ENCODE data around the gene C3orf20.
"Not testable (repeated sequence)": the region's sequence is repeated elsewhere in the genome, so short reads cannot be mapped to it uniquely, and the experiment has no call there.

The C3orf20 gene

DNA sequence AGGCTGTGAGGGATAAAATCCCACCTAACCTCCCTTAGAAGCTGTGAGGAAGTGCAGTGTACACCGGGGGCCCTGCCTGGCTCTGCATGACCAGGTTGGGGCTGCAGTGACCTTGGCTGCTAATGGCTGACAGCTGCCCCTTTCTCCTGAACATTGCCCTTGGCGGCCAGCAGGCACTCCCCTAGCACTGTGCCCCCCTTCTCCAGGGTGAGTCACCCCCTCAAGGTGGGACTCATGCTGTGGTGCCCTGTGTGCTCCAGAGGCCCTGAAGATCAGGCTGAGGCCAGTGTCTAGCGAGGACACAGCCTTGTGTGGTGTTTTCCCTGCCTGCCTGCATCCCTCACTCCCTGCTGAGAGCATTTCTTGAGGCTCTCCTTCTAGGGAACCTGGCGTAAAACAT, 122.8 kb downstream of the C3orf20 start:
- DNase-seq (ENCODE audit: low read depth in 3 of 3), result no peak

DNA sequence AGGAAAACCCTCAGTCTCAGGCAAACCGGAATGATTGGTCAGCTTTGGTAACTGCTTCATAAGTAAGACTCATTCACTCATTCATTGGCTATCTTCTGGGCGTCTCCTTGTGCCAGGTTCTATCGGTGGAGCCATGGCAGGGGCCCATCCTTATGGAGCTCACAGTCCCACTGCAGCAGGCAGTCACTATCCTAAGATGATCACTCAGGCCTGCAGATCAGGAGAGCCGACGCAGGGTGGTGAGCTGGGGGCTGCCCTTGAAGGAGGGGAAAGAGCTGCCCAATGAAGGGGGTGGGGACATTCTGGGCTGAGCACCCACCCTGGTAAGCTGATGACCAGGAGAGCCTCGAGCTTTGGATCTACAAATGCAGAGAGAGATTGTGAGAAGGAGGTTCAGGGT, 123.3 kb downstream of the C3orf20 start:
- DNase-seq (ENCODE audit: low read depth in 3 of 3), result no peak

DNA sequence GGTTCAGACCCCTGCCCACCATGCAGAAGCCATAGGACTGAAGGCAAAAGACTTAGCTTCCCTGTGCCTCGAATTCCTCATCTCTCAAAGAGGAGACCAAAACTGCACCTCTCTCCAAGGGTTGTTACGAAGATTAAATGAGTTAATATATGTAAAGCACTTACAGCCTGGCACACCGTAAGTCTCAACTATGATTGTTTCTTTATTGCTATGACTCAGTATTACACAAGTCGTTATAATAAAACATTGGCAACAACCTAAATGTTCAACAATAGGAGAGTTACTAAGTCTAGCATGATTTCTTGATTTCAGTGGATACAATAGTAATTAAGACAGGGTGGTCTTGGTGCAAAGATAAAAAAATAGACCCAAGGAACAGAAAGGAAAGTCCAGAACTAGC, 124.2 kb downstream of the C3orf20 start:
- no peak for DNase-seq (ENCODE audit: low read depth in 3 of 3)

DNA sequence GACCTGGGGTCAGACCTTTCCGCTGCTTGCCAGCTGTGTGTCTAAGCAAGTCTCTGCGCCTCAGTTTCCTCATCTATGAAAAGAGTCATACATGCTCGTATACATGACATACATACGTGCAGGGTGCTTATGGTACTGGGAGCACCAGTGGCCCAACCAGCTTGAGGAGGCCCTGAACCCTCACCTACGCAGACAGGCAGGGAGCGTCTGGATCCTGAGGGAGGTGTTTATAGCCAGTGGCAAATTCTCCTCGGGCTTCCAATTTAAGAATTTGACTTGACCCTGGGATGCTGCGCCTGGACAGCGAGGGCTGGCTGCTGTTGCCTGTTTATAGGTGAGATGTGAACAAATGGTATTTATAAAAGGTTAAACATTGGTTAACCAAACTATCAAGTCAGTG, 126.1 kb downstream of the C3orf20 start:
- DNase-seq (ENCODE audit: low read depth in 3 of 3), result no peak

DNA sequence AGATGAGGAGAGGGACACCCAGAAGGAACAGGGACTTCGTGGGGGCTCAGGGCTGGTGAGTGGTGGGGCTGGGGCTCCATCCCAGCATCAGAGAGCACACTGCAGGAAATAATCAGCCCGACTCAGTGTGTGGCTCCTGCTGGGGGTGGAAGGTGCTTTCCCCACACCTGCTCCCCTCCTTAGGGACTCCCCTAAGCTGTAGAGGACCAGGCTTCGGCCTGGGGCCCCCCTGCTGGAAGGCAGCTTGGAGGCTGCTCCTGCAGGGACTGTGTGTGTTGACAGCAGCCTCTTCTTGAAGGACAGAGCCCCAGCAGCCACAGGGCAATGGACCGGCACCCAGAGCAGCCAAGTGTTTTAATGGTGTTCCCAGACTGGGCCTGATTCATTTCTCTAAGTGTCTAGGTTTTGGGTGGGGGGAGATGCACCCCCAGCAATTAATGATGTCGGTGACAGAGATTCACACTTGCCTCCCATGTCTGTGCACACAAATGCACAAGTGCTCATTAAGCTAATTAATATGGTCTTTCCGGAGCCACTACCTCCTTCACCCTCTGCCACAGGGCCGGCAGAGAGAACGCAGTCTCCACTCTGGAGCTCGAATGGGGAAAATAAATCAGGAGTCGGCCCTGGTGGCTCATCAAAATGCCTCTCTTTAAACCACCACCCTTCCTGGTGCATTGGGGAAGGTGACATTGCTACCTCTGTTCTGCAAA, 126.9 kb downstream of the C3orf20 start:
- no peak for DNase-seq (ENCODE audit: low read depth in 3 of 3)

DNA sequence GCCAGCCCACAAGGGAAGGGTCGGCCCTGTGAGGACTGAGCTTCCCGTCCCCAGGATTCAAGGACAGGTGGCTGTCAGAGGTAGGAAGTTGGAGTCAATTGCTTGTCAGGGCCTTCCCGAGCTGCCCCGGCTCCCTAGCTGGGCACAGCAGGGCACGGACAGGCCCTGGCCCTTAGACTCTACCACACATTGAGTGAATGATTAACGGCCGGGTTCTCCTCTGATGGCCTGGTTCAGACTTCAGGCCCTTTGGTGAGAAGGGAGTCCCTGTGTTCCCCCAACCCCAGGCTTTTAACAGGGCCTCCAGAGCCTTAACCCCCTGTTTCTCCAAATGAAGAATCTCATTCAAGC, 127.4 kb downstream of the C3orf20 start:
- no peak for DNase-seq (ENCODE audit: low read depth in 3 of 3)

DNA sequence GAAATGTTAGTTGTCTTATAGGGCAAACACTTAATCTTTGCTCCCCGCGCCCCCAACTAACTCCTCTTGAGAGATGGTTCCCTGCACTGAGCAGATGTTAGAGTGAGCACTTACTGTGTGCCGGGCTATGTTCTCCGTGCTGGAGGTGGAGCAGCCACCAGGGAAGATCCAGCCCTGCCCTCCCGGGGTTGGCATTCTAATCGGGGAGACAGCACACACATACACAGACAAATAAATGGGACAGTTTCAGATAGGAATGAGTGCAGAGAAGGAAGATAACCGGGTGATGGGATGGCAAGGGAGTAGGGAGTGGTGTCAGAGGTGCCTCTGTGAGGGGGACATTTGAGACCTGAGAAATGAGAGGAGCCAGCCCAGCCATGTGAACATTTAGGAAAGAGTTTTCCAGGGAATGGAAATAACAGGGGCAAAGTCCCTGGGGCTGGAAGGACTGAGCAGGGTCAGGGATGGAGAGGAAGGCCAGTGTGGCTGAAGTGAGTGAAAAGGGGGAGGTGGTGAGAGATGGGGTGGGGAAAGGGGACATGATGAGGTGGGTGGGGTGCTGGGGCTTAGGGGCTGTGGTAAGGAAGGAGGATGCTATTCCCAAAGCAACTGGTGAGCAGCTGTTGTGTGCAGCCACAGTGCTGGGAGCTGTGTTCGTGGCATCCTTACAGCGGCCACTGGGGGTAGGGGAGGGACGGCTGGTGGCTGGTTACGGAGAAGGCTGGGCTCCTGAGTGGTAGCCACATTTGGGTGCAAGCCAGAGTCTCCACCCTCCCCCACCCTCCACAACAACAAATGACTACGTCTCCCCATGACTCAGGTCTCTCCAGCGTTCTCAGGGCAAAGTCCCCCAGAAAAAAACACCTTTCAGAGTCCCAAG, 128.4 kb downstream of the C3orf20 start:
- DNase-seq (ENCODE audit: low read depth in 3 of 3), result no peak

DNA sequence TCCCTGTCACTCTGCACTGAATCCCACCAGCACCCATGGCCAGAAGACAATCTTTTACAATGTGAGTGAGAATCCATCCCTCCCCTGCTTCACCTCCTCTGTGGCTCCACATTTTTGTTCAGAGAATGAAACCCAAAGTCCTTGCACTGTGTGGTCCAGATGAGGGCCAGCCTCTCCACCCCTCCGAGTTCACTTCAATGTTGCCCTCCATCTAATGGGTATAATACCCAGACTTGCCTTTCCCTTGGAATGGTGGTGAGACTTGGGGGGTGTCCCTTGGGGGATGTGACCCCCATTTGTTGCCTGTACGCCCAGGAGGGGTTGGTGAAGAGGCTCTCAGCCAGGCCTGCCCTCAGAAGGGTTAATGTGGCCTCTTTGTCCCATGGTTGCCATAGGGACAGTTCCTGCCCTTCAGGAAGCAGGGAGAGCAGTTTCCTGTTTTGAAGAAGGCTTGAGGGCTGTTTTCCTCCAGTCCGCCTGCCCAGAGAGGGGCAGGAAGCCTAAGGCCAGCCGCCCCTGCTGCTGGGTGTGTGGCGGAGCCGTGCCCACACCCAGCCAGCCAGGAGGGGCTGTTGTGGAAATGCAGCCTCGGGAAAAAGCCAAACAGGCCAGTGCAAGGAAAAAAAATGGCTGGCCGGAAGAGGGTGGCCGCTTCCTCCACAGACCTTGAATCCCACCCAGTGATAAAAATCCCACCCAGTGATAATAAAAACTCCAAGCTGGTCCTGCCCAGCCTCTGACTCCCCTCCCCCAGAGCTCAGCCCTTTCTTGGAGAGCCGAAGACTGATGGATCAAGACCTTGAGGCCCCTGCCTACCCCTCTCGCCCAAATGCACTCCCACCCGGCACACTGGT, 129.3 kb downstream of the C3orf20 start:
- no peak for DNase-seq (ENCODE audit: low read depth in 3 of 3)

DNA sequence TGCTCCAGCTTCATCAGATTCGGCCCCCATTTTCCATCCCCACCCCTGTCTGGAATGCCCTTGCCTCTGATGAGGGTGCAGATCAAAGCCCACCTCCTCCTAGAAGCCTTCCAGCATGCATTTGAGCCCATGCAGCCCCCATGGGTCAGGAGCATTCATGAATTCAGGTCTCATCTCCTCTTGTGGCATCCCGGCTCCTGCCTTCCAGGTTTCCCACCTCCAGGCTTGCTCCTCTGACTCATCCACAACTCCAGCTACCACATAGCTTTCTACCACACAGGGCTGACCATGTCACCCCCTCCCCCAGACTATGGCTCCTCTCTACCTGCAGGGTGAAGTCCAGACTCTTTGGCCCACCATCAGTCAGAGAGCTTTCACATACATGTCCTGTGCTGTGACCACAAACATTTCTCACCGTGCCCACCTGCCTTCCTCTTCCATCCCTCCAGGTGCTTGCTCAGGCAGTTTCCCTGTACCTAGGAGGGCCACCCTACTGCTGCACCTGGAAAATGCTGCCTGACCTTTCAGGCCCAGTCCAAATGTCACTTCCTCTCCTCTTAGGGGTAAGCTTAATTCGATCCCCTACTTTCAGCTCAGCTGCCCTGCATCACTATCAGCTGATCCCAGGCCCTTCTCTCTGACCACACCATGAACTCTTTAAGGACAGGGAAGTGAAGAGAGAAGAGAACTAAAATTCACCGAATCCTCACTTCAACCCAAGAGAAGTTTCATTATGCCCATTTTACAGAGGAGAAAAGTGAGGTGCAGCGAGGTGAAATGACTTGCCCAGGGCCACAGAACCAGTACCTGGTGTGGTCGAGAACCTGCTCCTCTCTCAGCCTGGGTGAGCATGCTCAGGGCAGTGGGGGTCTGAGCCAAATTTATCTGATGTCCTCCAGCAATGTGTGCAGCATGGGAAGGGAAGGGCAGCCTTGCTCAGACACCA, 130.2 kb downstream of the C3orf20 start:
- no peak for DNase-seq (ENCODE audit: low read depth in 3 of 3)

DNA sequence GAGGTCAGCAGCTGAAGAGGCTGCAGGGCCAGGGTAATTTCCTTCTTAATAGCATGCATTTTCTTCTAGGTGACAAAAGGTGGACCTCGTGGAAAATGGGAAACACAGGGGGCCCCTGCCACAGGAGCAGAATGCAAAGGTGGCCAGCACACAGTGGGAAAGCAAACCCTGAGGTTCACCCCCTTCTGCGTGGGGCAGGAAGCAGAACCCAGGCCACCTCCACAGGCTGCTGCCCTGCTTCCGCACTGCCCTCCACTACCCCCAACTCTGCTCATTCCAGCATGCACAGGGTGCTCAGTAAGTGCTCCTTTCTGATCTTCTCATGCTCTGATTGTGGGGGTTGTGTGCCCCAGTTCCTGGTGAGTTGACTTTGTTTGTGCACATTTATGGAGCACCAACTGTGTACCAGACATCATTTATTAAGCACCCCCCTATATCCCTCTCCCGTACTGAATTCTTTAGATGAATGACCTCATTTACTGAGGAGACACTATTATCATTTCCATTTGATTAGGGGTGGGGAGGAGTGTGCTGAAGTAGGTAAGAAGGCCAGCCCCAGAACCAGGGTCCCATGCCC, 131.1 kb downstream of the C3orf20 start:
- no peak for DNase-seq (ENCODE audit: low read depth in 3 of 3)

DNA sequence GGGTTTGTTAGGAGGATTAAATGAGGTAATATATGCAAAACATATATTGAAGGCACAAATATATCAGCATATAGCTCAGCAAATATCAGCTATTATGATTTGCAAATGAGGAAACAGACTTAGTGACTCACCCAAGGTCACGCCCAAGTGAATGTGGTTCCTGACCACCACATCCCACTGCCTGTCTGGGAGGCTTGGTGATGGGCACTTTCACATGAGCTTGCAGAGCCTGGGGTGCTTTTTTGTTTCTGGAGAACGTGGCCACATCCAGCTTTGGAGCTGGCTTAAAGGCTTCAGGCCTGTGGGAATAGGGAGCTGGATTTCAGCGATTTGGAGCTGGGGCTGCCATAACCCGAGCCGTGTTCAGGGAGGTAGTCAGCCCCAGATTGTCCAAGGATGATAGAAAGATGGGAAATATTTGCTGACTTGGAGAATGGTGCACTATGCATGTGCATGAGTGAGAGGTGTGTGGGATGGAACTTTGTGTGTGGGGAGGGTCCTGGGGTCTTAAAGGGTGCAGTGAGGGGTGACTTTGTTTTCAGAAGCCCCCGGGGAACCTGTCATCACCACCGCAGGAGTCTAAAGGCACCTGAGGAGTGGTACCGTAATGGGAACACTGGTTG, 131.8 kb downstream of the C3orf20 start:
- DNase-seq (ENCODE audit: low read depth in 3 of 3), result peak in 1 of 3 experiments; percentile 8

DNA sequence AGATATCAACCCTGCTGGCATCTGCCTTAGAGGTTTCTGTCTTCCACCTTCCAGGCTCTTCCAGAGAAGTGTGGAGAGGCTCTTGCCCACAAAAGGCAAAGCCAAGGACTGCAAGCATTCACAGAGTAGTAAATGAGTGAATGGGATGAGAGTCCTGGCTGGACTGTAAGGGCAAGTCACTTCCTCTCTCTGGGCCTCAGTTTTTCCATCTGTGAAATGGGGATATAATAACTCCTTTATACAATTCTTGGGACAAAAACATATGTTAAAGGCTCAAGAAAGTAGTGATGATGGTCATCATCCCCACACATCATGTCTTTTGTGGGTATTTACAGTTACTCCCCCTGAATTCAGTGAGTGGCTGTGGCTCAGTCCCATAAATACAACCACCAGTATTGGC, 133.1 kb downstream of the C3orf20 start:
- no peak for DNase-seq (ENCODE audit: low read depth in 3 of 3)

DNA sequence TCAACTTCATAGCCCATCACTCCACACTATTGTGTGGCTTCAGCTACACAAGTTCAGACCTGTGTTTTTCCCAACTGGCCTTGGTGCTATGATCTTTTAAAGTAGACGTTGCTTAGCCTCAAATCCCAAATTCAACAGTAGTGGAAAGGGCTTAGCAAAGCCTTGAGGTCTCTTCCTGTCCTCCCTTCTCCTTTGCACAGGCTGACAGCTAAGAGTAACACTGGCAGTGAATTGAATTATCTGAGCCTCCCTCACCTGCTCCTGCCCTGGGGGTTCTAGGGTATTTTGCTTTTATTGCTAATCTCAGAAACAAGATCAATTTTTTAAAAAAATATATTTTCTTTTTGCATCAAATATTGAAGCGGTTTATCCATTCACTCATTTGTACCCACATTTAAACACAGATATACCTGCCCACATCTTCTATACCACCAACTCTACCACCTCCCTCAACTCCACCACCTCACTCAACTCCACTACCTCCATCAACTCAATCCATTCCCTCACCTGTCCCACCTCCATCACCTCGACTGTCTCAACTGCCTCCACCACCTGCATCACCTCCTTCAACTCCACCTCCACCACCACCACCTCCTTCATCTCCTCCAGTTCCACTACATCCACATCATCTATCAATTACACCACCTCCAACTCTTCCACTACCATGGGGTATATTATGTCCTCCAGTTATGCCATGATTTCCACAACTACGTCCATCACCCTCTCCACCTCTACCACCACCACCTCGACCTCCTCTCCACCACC, 133.7 kb downstream of the C3orf20 start:
- no peak for DNase-seq (ENCODE audit: low read depth in 3 of 3)

DNA sequence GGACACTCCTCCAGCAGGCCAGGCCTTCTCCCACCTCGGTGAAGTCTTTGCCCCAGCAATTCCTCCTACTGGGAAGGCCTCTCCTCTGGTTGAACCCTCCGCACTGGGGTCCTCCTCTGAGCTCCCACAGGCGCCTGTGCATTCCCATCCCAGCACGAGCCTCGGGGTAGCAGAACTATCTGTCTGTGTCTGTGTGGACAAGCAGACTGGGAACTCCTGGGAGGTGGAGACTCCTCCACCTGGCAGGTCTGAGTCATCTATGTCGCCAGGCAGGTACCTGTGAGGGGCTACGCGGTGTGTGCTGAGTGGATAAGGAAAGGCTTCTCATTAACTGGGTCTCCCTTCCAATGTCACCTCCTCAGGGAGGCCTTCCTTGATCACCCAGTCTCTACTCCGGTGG, 134.7 kb downstream of the C3orf20 start:
- not testable (repeated sequence) for DNase-seq (ENCODE audit: low read depth in 3 of 3)

DNA sequence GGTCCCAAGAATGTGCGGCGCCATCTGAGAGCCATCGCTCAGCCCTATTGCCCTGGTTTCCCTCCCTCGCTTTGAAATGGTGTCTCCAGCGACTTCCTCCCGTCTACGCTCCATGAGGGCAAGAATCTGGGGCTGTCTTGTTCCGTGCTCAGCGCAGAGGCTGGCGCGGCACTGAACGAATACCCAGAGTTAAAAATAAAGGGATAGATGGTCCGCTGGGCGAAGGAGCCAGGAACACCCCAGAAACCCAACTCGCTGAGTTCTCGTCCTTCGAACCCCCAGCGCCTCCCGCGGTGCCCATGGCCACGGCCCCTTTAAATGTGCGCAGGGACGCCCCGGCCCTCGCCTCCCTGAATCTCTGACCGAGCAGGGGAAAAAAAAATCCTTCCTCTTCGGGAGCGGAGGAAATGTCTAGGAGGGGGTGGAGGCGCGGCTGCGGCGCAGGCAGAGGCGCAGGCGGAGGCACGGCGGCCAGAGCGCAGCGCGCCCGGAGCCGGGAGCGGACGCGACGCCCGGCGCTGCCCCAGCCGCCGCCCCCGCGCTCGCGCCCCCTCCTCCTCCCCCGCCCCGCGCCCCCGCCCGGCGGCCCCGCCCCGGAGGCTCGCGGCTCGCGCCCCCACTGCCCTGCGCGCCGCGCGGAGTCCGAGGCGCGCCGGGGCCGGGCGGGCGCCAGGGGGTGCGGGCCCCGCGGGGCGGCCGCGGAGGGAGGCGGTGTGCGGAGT, 135.3 kb downstream of the C3orf20 start:
- no peak for DNase-seq (ENCODE audit: low read depth in 3 of 3)

DNA sequence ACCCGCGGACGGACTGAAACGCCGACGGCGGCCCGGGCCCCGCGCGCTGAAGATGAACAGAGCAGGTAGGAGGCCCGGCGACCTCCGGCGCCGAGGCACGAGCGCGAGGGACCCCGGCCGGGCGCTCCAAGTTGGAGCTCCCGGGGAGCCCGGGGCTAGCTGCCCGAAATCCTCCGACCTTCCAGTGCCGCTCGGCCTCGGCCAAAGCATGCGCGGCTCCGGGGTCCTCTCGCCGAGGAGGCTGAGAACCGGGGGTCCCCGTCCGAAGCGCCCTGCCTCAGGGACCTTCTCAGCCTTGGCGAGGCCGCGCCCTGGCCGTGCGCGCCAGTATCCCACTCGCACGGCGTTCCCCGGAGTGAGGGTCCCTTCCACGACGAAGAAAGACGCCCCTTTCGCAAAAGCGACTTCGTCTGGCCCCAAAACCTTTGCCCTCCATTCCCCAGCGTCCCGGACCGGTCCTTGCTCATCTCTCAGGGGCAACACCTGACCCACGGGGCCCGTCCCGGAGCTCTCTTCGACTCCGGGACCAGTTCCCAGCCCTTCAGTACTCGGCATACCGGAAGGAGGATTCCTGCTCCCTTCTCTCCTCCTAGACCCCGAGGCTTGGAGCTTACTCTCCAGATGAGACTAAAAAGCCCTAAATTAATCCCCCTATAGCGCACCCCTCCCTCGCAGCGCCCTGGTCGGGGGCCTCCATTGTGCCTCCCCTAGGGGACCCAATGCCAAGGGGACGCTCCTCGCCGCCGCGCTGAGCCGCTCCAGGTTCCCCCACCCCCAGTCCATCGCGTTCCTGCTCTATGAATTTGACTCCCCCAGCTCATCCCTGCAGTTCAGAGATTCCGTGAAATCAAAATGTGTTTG, 136.1 kb downstream of the C3orf20 start:
- DNase-seq (ENCODE audit: low read depth in 3 of 3), result no peak

DNA sequence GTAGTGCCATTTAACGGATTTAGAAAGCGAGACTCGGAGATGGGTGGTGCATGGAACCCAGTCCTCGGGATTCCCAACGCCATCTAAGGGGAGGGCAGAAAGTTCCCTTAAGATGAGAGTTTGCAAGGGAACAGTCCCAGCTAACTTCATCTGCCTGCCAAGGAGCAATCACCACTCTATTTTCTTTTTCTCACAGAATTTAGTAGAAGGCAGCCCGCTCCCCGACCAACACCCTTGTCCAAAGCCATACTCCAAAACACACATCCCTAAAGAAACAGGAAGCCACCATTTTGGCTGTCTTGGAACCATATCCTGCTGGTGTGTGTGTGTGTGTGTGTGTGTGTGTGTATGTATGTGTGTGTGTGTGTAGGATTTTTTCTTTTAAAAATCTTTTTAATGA, 136.7 kb downstream of the C3orf20 start:
- no peak for DNase-seq (ENCODE audit: low read depth in 3 of 3)

DNA sequence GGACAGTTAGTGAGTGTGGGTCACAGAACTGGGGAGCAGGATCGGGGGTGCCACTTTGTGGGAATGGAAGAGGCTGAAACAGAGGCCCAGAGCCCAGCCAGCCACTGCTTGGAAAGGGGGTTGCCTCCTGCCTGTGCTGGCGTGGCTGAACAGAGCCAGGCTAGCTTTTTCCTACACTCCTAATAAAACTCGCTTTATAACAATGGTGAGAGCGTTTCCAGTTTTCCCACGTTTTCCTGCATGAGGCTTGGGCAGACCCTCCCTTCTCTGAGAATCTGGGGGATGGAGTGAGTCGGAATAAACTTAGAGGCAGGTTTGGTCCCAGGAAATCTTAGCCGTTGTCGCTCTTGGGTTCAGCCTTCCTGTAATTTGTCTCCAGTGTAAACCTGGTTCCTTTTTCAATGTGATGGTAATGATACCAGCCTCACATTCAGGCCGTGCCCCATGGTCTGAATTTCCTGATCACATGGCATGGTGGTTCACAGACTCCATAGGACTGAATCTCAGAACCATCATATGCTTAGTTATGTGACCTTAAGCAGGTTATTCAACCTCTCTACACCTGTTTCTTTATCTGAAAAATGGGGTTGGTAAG, 137.4 kb downstream of the C3orf20 start:
- no peak for DNase-seq (ENCODE audit: low read depth in 3 of 3)

Data from stimulated activated CD4-positive, alpha-beta T cell treated with anti-CD3 and anti-CD28 coated beads, TNF-alpha, amount 100 ng/mL, for 24 hours (primary cell).